ENCODE data around the gene TMEM94.

DNA sequence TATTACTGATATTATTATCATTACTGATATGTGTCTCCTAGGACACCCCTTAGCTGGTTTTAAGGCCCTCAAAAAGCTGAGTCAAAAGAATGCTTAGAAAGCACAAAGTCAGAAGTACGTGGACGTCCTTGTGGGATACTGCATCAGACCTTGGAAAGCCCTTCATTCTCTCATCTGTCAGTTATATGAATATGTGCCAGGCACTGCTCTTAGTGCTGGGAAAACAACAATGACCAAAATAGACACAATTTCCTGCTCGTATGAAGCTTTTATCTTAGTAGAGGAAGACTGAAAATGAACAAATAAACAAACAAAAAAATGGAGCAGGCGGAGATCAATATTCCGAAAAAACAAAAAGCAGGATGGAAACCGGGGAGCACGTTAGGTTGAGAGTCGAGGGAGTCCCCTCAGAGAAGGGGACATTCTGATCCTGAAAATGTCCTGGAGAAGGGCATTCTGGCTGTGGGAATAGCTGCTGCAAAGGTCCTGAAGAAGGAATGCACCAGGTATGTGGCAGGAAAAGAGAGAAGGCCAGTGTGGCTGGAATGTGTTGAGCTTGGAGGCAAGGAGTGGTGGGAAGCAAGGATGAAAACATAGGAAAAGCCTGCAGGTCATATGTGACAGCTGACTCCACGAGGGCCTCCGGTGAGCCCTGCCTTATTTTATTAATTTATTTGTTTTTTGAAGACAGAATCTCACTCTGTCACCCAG, 15.5 kb upstream of the TMEM94 start:
- TF ChIP-seq EZH2 (optimal IDR thresholded peaks at IDR 0.05; ENCODE audit: low read depth, low read length), result no peak
- TF ChIP-seq, protein P1, sequence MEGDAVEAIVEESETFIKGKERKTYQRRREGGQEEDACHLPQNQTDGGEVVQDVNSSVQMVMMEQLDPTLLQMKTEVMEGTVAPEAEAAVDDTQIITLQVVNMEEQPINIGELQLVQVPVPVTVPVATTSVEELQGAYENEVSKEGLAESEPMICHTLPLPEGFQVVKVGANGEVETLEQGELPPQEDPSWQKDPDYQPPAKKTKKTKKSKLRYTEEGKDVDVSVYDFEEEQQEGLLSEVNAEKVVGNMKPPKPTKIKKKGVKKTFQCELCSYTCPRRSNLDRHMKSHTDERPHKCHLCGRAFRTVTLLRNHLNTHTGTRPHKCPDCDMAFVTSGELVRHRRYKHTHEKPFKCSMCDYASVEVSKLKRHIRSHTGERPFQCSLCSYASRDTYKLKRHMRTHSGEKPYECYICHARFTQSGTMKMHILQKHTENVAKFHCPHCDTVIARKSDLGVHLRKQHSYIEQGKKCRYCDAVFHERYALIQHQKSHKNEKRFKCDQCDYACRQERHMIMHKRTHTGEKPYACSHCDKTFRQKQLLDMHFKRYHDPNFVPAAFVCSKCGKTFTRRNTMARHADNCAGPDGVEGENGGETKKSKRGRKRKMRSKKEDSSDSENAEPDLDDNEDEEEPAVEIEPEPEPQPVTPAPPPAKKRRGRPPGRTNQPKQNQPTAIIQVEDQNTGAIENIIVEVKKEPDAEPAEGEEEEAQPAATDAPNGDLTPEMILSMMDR (IDR thresholded peaks at IDR 0.05; ENCODE audit: low read length), result no peak

Measured in MM.1S (cell line).